Measurements from ENCODE around the gene ENG. TPM values are rescaled to one million over a fixed set of nuclear protein-coding genes. Genes with fewer than 3 reads are reported as not detected.

ENG gene
- 1.8 TPM for polyA plus RNA-seq

- Mint-ChIP-seq H3K9me3 (peaks cover 0 to 3% (median 2%) of the 10 kb centered on the region in 3 donors), H3K27ac (peak within 1 kb of the TSS in 2 of 3 donors; percentile 80 to 82), H3K36me3 (no peaks in the 10 kb centered on the region), H3K4me1 (peaks cover 4 to 11% (median 9%) of the 10 kb centered on the region in 3 donors), H3K27me3 (peaks cover 2% of the 10 kb centered on the region), H3K4me3 (peak within 1 kb of the TSS; percentile 73 to 92 (median 80))
Observed at GRCh38 chr9:127854184-127854806, at the start of gene ENG. Gene ENG (minus strand): TSS chr9:127854658. CDS start chr9:127854355, 303 bp downstream.

GRCh38 chr9:127903557-127904475 lies 49.4 kb upstream of the ENG start:
- Mint-ChIP-seq H3K27ac (peak overlapping the region; percentile 98 to 100 (median 100)), H3K4me1 (peaks cover 28 to 46% (median 39%) of the 10 kb centered on the region in 3 donors)

GRCh38 chr9:127899128-127899943 lies 44.9 kb upstream of the ENG start, which contains the start of gene ST6GALNAC6:
Gene ST6GALNAC6 (minus strand): TSS chr9:127899603. CDS start chr9:127897981, 1,622 bp downstream.
- Mint-ChIP-seq H3K4me1 (peaks cover 20 to 37% (median 31%) of the 10 kb centered on the region in 3 donors), H3K27ac (peak within 1 kb of the TSS; percentile 54 to 90 (median 83))

More at GRCh38 chr9:127903557-127904475, 49.4 kb upstream of the ENG start:
- Mint-ChIP-seq H3K27me3 (no peaks in the 10 kb centered on the region), H3K4me3 (peak overlapping the region; percentile 85 to 99 (median 89)), H3K36me3 (no peaks in the 10 kb centered on the region), H3K9me3 (no peaks in the 10 kb centered on the region)

GRCh38 chr9:127898433-127899127 lies 44.1 kb upstream of the ENG start:
- Mint-ChIP-seq H3K4me3 (peak overlapping the region; percentile 85 to 94 (median 92)), H3K27ac (peak overlapping the region; percentile 63 to 89 (median 86)), H3K27me3 (no peaks in the 10 kb centered on the region), H3K9me3 (no peaks in the 10 kb centered on the region), H3K36me3 (peaks cover 15% of the 10 kb centered on the region), H3K4me1 (peaks cover 14 to 34% (median 26%) of the 10 kb centered on the region in 3 donors)

More at GRCh38 chr9:127899128-127899943, 44.9 kb upstream of the ENG start, which contains the start of gene ST6GALNAC6:
- Mint-ChIP-seq H3K36me3 (peaks cover 10% of the 10 kb centered on the region), H3K9me3 (no peaks in the 10 kb centered on the region), H3K27me3 (no peaks in the 10 kb centered on the region), H3K4me3 (peak within 1 kb of the TSS; percentile 85 to 94 (median 94))

- H3K4me3 Mint-ChIP-seq: peak overlapping the region in 3 of 4 donors; percentile 25 to 89 (median 55)
- H3K36me3 Mint-ChIP-seq: peaks cover 22% of the 10 kb centered on the region
- peaks cover 0 to 2% (median 0%) of the 10 kb centered on the region in 3 donors for H3K9me3 Mint-ChIP-seq
- H3K27ac Mint-ChIP-seq: peak overlapping the region in 2 of 3 donors; percentile 45 to 67
- H3K27me3 Mint-ChIP-seq: no peaks in the 10 kb centered on the region
- H3K4me1 Mint-ChIP-seq: peaks cover 8 to 29% (median 20%) of the 10 kb centered on the region in 3 donors
Observed at GRCh38 chr9:127897193-127897692, 42.8 kb upstream of the ENG start.

GRCh38 chr9:127896395-127897192 lies 42.1 kb upstream of the ENG start:
- Mint-ChIP-seq H3K27me3 (no peaks in the 10 kb centered on the region), H3K27ac (peak overlapping the region in 1 of 3 donors; percentile 67), H3K36me3 (peaks cover 22% of the 10 kb centered on the region), H3K4me3 (peak overlapping the region in 1 of 4 donors; percentile 89), H3K4me1 (peaks cover 8 to 23% (median 14%) of the 10 kb centered on the region in 3 donors), H3K9me3 (peaks cover 0 to 2% (median 0%) of the 10 kb centered on the region in 3 donors)

GRCh38 chr9:127895811-127896210 lies 41.4 kb upstream of the ENG start:
- H3K4me1 Mint-ChIP-seq: peaks cover 4 to 17% (median 11%) of the 10 kb centered on the region in 3 donors
- H3K4me3 Mint-ChIP-seq: peak overlapping the region in 1 of 4 donors; percentile 52
- no peaks in the 10 kb centered on the region for H3K27me3 Mint-ChIP-seq
- no peak overlapping the region for H3K27ac Mint-ChIP-seq
- peaks cover 0 to 2% (median 0%) of the 10 kb centered on the region in 3 donors for H3K9me3 Mint-ChIP-seq
- H3K36me3 Mint-ChIP-seq: peaks cover 23% of the 10 kb centered on the region

DNA sequence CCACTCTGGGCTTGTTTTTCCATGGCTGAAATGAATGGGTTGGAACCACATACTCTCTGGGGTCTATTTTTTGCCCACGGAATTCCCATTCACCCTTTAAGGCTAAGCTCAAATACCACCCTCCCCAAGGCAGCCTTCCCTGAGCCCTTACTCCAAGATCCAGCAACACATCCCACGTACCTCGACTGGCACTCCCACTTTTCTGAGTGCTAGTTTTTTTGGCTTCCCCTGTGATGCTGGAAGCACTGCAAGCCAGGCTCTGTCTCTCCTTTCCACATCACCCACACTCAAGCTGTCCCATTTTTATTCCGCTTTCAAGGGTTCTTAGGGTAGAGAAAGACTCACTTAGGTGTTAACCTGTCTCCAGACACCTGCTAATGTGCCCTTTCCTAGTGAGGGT lies 38.9 kb upstream of the ENG start:
- Mint-ChIP-seq H3K27me3 (no peaks in the 10 kb centered on the region), H3K27ac (no peak overlapping the region), H3K36me3 (peaks cover 23% of the 10 kb centered on the region), H3K4me3 (no peak overlapping the region), H3K4me1 (peaks cover under 1 to 15% (median 5%) of the 10 kb centered on the region in 3 donors), H3K9me3 (peaks cover 0 to 2% (median 0%) of the 10 kb centered on the region in 3 donors)

- Mint-ChIP-seq H3K36me3 (peaks cover 23% of the 10 kb centered on the region), H3K4me3 (no peak overlapping the region), H3K27me3 (no peaks in the 10 kb centered on the region), H3K27ac (peak overlapping the region in 1 of 3 donors; percentile 50), H3K4me1 (peaks cover 0 to 12% (median 4%) of the 10 kb centered on the region in 3 donors), H3K9me3 (peaks cover 0 to 2% (median 0%) of the 10 kb centered on the region in 3 donors)
Observed at GRCh38 chr9:127892831-127893230, 38.4 kb upstream of the ENG start.

DNA sequence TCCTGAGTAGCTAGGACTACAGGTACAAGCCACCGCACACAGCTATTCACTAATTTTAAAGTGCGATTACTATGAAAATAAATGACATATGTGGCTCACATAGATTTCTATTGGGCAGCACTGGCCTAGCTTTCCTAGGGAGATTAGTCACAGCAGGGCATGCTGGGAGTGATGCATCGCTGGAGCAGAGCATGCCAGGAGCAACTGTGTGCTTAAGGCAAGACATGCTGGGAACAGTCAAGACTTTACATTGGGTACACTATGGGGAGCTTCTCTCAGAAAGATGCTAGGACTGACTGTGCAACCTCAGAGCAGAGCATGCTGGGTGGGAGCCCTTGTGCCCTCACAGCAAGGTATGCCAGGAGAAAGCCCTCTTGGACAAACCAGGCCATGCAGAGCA lies 35.6 kb upstream of the ENG start:
- H3K9me3 Mint-ChIP-seq: peaks cover 0 to 2% (median 0%) of the 10 kb centered on the region in 3 donors
- H3K36me3 Mint-ChIP-seq: peaks cover 15% of the 10 kb centered on the region

GRCh38 chr9:127887792-127888191 lies 33.3 kb upstream of the ENG start:
- H3K27me3 Mint-ChIP-seq: no peaks in the 10 kb centered on the region
- peak overlapping the region in 1 of 4 donors; percentile 58 for H3K4me3 Mint-ChIP-seq
- peaks cover 1% of the 10 kb centered on the region for H3K36me3 Mint-ChIP-seq
- no peak overlapping the region for H3K27ac Mint-ChIP-seq
- H3K4me1 Mint-ChIP-seq: peaks cover 0 to 4% (median 0%) of the 10 kb centered on the region in 3 donors
- H3K9me3 Mint-ChIP-seq: no peaks in the 10 kb centered on the region

More for the DNA sequence above, 35.6 kb upstream of the ENG start:
- Mint-ChIP-seq H3K4me3 (no peak overlapping the region), H3K27ac (no peak overlapping the region), H3K27me3 (no peaks in the 10 kb centered on the region), H3K4me1 (peaks cover 0 to 4% (median 0%) of the 10 kb centered on the region in 3 donors)

- peak overlapping the region in 1 of 4 donors; percentile 67 for H3K4me3 Mint-ChIP-seq
- H3K27me3 Mint-ChIP-seq: no peaks in the 10 kb centered on the region
- no peaks in the 10 kb centered on the region for H3K9me3 Mint-ChIP-seq
- H3K4me1 Mint-ChIP-seq: peaks cover 0 to 4% (median 0%) of the 10 kb centered on the region in 3 donors
- H3K27ac Mint-ChIP-seq: peak overlapping the region in 1 of 3 donors; percentile 62
- H3K36me3 Mint-ChIP-seq: peaks cover under 1% of the 10 kb centered on the region
Observed at GRCh38 chr9:127886401-127886972, 32.0 kb upstream of the ENG start.
